HEK293T (cell line): ENCODE results near the gene AGAP1.

ENCODE experiments used
- ARNT ChIP-seq: fragments of 450-650 bp; IDR thresholded peaks from 2 replicates; pipeline ENCODE4 v1.6.1; 2017; ENCODE audit warnings: mild to moderate bottlenecking
- BHLHE40 ChIP-seq: fragments of 450-650 bp; IDR thresholded peaks from 2 replicates; pipeline ENCODE4 v1.6.1; 2016; ENCODE audit warnings: mild to moderate bottlenecking, moderate library complexity, borderline replicate concordance
- CTBP1 ChIP-seq: fragments of 450-650 bp; IDR thresholded peaks from 2 replicates; pipeline ENCODE4 v1.6.1; 2016; ENCODE audit warnings: borderline replicate concordance
- ELF4 ChIP-seq: fragments of 450-650 bp; IDR thresholded peaks from 2 replicates; pipeline ENCODE4 v1.6.1; 2017; ENCODE audit warnings: antibody characterized with exemption
- FOXM1 ChIP-seq: fragments of 450-650 bp; IDR thresholded peaks from 2 replicates; pipeline ENCODE4 v1.6.1; 2017; ENCODE audit warnings: mild to moderate bottlenecking, borderline replicate concordance
- L3MBTL2 ChIP-seq: fragments of 450-650 bp; conservative IDR thresholded peaks from 2 replicates; pipeline ENCODE4 v1.6.1; 2016; ENCODE audit warnings: mild to moderate bottlenecking
- NFRKB ChIP-seq: fragments of 450-650 bp; IDR thresholded peaks from 2 replicates; pipeline ENCODE4 v1.6.1; 2016; ENCODE audit warnings: mild to moderate bottlenecking, moderate library complexity
- SP1 ChIP-seq: fragments of 450-650 bp; IDR thresholded peaks from 2 replicates; pipeline ENCODE4 v1.6.1; 2017
- SUZ12 ChIP-seq: fragments of 450-650 bp; IDR thresholded peaks from 2 replicates; pipeline ENCODE4 v1.6.1; 2016; ENCODE audit warnings: mild to moderate bottlenecking

DNA sequence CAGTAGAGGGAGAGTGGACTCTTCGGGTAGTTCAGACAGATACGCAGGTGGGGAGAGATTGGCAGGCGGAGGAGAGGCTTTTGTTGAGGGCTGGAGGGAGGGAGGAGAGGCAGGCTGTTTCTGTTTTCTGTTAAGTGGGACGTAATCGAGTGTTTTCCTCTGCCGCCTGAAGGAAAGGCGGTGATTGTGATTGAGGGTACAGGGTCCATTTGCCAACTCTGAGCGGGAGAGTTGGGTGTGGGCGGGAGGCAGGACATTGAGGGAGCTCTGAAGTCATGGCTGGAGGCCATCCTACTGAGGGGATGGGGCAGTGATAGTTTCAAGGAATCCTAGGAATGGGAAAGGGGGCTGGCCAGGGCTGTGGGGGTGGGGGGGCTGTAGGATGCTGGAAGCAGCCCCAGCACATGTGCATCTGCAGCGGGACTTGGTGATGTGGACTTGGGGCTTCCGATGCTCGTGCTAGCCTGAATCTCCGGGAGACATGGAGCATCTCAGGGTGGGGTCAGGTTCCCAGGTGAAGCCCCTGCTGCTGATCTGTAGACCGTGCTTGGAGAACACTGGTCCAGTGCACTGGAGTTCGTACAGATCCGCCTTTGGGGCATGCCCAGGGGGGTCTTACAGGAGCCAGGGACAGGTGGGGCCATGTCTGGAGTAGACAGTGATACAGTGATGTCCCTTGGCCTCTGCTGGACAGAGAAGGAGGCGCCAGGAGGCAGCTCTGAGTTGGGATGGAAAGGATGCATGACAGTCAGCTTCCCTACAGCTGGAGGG is 167.5 kb downstream of the AGAP1 start:
- TF ChIP-seq CTBP1 (no peak), SP1 (no peak), ARNT (no peak), SUZ12 (no peak), FOXM1 (no peak), ELF4 (no peak), BHLHE40 (no peak), NFRKB (no peak), L3MBTL2 (no peak)
